Dermis microvascular lymphatic vessel endothelial cell (primary cell): Measurements from ENCODE around the gene HDAC10. TPM values are rescaled to one million over a fixed set of nuclear protein-coding genes. Genes with fewer than 3 reads are reported as not detected.

Experiments used
- DNase-seq, 2 donors: peaks; one replicate each; pipeline versions ENCODE4 v3.0.0 to v3.0.0-alpha.2; 2010; ENCODE audit warnings: low read depth in 2 of 2
- total RNA-seq: library from RNA; depleted of rRNA; stranded (reverse); fragments of >200 nt; gene quantifications from 2 replicates; pipeline ENCODE4 v1.2.1, GENCODE V29; 2014

HDAC10 gene
- total RNA-seq, 1 donor from 2014 or later = 9.4 TPM

DNA sequence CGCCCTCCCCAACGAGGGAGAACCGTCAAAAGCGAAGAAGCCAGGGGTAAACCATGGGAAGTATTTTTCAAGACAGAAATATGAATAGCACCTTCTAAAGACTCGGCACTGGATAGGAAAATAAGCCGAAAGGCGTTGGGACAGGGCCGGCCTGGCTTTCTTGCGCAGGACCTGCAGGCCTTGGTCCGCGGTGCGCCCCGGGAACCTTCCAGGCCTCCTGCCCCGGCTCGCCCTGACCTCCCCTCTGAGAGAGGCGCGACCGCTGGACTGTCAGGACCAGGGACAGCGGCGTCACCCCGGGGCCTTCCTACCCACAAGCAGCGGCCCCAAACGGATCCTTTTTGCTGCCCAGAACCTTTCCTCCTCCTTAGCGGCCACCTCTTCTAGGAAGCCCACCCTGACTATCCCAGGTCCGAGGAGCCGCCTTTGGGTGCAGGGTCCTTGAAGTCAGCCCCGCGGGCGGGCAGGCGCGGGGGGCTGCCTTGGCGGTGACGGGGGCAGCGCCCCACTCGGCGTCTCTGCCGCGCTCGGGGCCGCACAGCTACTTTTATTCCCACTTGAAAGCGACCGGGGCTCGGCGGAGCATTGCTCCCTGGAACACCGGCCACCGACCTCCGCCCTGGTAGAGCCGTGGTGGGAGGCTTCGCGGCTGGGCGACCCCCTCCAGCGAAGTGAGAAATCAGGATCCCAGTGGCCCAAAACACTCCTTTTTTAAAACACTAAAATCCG lies 19.8 kb upstream of the HDAC10 start:
- peak in 1 of 2 donors; percentile 68 for DNase-seq

DNA sequence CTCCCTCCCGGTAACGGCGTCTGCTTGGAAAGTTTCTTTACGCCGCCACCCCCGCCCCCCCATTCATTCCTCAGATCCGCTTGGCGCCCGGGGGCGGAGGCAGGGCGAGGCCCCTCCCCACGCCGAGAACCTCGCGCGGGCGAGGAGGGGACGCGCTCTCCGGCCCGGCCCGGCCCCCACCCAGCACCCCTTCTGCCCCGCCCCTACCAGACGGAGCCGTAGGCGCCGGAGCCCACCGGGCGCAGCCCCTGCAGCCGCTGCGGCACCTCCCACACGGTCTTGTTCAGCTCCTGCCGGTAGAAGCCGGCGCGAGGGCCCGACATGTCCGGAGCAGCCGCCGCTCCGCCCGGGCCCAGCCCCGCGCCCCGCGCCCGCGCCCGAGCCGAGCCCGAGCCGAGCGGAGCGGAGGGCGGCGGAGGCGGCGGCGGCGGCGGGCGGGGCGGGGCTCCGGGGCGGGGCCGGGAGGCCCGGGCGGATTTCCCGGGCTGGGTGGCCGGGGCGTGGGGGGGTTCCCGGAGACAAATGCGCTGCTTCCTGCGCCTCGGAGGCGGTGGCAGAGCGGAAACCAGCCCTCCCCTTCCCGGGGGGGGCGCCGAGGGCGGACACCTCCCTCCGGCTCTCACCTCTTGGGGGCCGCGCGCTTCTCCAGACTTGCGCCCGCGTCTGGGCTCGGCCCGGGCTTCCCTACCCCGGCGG lies 19.1 kb upstream of the HDAC10 start, which contains the start of gene MAPK11:
Gene MAPK11 (minus strand): TSS at position 411 of the 696 bp plus-strand sequence. CDS start 88 bp downstream, at position 323.
- peak in 1 of 2 donors; percentile 71 for DNase-seq

DNA sequence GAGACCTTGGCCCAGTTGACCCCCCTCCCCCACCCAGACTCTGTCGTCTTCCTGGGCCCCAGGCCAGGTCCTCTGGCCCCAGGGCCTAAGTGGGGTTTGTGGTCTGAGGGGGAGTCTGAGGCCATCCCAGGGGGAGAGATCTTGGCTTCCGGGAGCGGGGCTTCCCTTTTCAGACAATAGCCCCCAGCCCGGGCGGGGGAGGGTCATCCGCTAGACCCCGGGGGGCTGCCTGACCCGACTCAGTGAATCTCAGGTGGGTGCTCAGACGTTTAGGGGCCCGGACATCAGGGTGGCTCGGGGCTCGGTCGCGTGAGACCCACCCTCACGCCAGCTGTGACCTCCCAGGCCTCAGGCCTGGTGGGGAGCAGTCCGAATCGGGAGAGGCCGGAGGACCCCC lies 18.5 kb upstream of the HDAC10 start:
- DNase-seq = no peak

DNA sequence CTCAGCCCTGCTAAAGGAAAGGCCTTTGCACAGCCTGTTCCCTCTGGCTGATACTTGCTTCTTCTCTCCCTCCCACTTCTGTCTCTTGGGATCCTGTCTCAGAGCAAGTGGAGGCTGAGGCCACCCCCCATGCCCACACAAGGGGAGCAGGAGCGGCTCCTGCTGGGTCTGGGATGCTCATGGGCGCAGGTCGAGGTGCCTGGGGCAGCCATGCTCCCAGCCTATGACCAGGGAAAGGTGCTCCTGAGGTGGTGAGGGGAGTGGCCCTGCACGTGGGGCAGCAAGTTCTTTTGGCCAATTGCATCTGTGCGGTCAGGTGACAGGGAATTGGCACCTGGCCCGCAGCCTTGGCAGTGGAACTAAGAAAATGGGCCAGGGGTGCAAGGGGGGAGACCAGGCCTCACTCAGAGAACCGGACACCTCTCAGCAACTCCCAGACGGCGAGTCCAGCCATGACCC lies 17.6 kb upstream of the HDAC10 start:
- peak in 1 of 2 donors; percentile 36 for DNase-seq

DNA sequence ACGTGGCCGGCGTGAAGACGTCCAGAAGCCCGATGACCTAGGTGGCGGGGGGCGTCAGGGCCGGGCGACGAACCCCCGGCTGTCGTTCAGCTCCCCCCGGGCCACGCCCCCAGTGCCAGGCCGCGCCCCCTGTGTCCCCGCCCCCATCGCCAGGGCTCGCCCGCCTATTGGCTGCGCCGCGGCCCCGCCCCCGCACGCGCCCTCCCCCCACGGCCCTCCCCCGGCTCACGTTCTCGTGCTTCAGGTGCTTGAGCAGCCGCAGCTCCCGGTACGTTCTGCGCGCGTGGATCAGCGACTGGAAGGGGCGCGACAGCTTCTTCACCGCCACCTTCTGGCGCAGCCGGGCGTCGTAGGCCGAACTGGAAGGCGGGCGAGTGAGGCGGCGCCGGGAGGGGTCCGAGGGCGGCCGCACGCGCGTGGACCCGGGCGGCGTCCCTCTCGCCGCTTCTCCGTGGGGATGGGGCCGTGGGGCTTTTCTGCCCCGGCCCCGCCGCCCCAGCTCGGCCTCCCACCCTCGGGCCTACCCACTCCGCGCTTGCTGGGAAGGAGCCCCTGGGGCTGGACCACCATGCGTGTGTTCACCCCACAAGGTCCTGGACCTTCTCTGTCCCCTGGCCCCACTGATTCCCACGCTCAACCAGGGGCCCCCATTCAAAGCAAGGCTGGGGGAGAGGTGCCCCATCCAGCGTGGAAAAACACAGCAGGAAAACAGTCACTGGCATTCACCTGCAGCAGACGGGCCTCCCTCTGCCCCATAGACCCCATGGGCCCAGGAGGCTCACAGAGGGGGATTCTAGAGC lies 16.7 kb upstream of the HDAC10 start:
- peak in 1 of 2 donors; percentile 55 for DNase-seq

DNA sequence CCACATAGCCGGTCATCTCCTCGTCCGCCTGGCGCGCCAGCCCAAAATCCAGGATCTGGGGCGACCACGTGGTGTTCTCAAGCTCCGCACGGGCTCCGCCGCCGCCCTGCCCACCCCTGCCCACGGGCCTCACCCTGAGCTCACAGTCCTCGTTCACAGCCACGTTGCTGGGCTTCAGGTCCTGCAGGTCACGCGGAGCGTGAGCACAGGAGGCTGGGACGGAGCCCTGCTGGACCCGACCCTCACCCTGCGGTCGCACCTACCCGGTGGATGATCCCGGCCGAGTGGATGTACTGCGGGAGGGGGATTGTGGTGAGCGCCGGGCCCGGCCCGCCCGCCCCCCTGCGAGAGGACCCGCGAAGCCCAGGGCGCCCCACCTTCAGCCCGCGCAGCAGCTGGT lies 15.9 kb upstream of the HDAC10 start:
- DNase-seq = no peak

DNA sequence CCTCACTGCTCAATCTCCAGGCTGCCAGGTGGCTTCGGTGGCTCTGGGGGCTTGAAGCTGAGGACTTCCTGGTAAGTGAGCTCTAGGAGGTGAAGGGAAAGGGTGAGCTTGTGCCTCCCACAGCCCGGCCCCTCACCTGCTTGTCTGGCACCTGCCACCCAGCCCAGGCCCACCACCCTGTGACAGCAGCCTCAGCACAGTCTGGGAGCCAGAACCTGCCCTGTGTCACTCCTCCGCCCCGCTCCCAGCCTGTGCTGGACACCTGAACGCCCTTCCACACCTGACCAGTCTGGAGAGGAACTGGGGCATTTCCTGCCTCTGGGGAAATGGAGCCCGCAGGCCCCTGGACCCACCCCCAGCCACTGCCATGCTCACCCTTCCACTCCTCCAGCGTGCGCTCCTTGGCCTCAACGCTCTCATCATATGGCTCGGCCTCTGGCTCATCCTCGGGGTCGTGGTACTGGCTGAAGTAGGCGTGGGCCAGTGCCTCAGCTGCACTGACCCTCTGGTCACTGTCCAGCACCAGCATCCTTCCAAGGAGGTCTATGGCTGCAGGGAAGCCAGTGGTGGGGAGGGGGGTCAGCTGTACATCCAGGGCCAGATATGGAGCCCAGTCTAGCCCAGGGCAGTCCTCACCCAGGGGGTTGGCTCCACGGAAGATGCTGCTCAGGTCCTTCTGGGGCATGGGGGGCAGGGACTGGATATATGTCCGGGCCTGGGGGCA lies 14.0 kb upstream of the HDAC10 start:
- no peak for DNase-seq

DNA sequence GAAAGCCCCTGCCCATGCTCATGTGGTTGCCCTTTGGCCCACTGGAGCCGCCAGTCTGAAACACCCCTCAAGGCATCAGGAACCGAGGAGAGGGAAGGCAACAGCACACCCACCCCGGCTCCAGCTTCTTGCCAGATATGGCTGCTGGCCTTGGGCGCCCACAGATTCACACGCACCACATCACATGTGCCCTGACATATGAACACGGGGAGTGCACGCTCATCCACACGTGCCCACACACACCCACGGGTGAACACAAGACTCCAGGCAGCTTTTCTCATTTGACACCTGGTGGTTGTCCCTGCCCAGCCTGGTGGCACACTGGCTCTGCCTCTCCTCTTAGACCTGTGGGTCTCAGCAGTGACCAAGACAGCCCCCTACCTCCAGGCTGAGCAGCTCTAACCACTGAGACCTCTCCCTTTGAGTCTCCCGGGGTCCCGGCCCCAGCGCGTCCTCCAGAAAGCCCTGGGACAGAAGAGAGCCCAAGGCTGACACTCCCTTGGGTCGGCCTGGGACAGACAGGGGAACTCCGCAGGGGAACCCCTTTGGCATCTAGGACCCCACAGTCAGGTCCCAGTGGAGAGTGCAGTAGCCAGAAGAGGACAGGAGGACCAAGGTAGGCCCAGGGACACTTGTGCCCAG lies 13.2 kb upstream of the HDAC10 start:
- DNase-seq = no peak

DNA sequence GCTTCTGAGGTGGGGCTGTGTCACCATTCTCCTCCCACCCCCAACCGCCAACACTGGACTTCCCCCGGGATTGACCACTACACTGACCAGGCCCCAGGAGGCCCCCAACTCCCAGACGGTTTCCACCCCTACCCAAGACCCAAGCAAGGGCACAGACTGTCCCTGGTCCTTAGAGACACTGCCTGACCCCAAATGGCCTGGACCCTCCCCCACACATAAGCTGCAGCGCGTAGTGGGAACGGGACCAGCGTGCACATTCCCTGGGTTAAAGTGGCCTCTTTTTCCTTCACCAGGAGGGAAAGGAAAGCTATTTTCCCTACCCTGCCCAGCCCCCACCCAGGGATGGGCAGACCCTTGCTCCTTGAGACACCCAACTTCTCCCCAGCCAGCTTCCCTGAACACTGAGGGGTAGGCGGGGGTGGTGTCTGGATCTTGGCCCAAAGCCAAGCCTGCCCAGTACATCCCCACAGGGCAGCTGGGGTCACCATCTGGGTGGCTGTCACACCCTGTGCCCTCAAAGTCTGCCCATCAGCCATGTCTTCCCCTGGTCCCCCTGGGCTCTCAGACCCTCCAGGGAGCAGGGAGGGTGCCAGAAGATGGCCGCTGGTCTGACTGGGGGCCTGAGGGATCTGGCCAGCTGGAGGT lies 12.0 kb upstream of the HDAC10 start:
- no peak for DNase-seq

DNA sequence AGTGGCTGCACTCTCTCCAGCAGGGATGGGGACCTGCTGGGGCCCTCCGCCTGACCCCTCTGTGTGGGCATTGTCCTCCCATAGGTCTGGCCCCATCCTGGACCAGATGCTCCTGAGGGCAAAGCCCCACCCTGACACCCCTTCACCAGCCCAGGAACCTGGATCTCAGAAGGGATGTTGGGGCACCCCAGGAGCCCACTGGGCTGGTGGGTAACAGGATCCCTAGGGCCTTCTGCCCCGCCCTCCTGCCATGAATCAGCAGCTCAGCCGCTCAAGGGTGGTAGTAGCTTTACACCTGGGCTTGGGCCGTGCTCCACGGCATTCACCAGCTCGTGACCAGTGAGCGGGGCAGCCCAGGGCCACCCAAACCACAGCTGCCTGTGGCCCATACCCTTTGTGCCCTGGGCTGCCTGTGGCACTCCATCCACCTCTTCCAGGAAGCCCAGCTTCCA lies 11.4 kb upstream of the HDAC10 start:
- DNase-seq = no peak

DNA sequence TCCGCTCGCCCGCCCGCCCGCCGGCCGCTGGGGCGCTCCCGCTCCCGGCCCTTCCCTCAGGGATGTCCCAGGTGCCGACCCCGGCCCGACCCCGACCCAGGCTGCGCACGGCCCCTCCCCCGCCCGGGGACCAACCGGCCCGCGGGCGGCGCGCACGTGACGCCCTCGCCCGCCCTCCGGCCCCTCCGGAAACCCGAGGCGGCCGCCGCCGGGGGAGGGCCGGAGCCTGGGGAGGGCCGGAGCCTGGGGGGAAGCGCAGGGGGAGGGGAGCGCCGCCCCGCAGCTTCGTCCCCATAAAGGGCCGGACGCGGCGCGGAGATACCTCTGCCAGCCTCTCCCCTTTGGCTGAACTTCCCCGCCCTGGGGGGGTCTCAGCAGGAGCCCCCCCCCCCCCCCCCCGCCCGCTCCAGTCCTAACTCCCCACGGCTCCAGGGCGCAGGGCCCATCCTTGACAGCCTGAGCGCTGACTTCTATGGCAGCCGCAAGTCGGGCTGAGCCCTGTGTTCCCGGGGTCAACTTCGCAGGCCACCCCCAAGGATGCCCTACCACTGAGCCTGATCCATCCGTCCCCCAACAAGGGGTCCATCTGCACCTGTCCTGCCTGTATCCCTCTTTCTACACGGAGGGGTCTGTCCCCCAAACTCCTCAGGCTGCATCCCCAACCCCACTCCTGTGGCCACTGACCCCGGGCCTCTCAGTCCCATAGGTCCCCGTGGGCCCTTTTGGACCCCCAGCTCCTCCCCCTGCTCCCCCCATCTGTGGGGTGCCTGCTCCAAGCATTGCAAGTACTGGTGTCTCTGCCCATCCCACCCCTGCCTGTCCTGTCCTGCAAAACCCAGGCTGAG lies 10.8 kb upstream of the HDAC10 start, which contains the start of gene MAPK12:
Gene MAPK12 (minus strand): TSS at position 69 of the 845 bp plus-strand sequence. CDS start 174 bp downstream, outside the sequence.
- peak in 1 of 2 donors; percentile 67 for DNase-seq

DNA sequence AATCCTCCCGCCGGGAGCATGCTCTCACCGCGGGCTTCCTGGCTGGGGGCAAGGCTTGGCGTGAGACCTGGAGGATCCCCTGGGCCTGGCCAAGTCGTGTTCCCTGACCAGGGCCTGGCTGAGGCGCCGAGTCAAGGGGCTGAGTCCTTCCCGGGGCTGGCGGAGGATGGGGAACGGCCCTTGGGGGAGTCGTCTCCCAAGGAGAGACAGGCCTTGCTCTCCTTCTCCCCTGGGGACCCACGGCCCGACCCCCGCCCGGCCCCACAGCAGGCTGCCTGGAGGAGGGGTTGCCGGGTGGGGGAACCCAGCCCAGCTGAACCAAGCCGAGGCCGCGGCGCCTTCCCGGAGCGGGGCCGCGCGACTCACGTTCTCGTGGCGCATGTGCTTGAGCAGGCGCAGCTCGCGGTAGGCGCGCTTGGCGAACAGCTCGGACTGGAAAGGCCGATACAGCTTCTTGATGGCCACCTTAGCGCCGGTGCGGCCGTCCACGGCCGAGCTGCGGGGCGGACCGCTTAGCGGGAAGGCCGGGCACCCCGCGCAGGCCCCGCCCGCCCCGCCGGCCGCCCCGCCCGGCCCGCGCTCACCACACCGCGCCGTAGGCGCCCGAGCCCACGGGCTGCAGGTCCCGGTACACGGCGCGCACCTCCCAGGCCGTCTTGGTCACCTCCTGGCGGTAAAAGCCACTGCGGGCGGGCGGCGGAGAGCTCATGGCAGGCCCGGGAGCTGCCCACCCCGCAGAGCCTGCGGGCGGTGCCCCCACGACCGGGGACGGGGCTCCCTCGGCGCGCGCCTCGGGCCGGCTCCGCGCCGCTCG lies 9.9 kb upstream of the HDAC10 start:
- peak in 1 of 2 donors; percentile 69 for DNase-seq

DNA sequence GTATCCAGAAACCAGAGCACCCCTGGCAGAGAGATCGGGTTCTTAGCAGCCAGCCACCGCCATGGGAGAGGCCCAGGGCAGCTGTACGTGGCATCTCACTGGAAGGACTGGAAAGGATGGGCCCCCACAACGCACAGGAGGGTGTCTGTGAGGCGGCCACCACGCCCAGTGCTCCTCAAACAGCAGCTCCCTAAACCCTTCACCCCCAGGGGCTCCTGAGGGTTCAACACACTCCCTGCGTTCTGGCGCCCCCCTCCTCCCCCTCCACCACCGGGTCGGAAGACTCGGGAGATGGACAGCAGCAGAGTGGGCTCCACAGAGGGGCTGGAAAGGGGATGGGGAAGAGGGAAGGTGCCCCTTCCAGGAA lies 9.4 kb upstream of the HDAC10 start:
- no peak for DNase-seq

DNA sequence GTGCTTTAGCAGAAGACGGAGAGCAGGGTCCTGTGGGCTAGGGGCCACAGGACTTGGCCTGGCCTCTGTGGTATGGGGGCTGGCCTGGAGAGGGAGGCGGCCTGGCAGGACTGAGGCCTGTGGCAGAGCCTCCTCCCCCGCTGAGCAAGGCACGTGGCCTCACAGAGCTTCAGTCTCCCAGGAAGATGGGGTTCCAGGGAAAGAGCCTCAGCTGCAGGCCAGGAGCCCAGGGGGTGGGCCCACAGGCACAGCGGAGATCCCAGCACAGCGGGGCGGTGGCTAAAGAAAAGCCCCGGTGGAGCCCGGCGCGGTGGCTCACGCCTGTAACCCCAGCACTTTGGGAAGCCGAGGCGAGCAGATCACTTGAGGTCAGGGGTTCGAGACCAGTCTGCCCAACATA lies 8.2 kb upstream of the HDAC10 start:
- no peak for DNase-seq

DNA sequence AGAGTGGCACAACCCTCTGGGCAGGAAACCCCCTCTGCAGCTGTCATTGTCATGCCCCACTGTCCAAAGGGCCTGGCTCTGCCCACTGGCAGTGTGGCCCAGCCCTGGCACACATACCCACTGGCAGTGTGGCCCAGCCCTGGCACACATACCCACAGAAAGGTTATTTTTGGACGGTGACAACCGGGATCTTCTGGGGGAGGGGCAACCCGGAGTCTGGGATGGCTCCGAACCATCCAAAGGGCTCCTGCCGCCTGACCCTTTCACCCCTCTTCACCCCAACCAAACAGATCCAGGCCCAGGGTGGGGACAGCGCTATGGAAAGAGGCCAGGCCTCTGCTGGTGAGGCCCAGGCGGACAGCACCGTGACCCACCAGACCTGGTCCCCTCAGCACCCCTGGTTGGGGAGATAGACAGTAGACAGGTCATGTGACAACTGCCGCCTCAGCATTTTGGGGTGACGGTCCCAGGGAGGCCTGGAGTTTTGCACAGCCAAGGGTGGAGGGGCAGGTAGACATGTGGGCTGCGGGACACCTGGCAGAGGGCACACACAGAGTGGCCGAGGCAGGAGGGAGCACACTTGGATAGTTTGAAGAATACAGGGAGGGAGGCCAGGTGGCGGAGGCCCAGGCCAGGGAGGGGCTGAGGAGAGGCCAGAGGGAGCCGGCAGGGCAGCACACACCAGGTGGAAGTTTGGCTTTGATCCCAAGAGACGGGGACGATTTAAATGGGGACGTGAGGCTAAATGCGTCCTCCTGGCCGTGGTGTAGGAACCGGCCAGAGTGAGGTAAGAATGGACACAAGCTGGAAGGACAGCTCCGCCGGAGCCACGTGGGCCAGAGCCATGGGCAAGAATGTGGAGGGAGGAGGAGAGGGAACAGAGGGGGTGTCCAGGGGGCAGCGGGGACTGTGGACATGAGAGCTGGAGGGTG lies 7.6 kb upstream of the HDAC10 start:
- DNase-seq = no peak

DNA sequence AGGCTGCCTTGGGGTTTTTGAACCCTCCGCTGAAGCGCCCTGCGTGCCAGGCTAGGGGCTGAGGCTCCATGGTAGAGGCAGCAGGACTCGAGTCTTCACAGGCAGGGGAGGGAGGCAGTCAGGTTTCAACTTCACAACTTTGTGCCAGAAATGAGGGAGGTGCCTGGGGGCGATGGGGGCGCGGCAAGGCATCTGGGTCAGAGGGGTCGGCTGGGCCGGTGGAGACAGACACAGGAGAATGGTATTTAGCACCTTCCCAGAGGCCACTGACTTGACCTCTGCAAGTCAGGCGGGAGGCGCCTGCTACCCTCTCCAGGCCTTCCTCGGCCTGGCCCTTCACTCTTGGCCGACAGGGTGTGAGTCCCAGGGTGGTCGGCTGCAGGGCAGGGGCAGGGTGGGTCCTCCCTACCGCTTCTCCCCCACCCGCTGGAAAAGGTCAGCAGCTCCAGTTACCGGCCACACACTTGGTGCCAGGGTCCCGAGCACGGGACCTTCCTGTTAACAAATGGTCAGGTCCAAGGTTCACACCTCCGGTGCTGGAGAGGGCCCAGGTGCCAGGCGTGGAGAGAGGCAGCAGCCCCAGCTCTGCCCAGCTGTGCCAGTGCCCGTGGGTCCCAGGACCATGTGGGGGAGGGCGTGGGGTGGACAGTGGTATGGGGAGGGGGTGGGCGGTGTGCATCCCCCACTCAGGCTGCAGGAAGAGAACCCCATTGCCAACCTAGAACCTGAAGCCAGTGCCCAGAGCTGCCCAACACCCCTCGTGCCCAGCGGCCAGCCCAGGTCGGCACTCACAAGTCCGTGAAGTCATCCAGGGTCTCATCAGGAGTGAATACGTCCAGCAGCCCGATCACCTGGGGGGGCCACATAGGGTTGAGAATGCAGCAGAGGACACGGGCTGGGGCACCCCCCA lies 6.6 kb upstream of the HDAC10 start:
- no peak for DNase-seq
